Measurements from ENCODE around the gene NAE1. TPM values are rescaled to one million over a fixed set of nuclear protein-coding genes. Genes with fewer than 3 reads are reported as not detected.
"Not testable (repeated sequence)": the region's sequence is repeated elsewhere in the genome, so short reads cannot be mapped to it uniquely, and the experiment has no call there.

Gene NAE1
- total RNA-seq, 1 donor from 2014 or later = 81.0 TPM

DNA sequence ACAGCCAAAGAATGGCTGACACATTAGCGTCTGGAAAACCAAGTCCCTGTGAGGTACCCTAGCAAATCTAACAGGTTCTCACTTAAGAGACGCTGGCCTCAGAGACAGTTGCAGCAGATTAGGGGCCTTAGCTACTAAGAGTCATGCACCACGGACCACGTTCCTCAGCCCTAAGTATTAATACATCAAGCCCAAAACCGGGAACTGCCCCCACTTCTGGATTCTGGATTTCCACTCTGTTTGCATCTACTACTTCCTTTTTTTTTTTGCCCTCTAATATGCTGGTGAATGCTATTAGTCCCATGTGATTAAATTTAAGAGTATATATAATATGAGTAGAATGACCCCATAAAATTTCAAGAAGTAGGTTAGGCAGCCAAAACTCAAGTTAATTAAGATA is 28.6 kb downstream of the NAE1 start:
- no peak for DNase-seq (ENCODE audit: low read depth)

DNA sequence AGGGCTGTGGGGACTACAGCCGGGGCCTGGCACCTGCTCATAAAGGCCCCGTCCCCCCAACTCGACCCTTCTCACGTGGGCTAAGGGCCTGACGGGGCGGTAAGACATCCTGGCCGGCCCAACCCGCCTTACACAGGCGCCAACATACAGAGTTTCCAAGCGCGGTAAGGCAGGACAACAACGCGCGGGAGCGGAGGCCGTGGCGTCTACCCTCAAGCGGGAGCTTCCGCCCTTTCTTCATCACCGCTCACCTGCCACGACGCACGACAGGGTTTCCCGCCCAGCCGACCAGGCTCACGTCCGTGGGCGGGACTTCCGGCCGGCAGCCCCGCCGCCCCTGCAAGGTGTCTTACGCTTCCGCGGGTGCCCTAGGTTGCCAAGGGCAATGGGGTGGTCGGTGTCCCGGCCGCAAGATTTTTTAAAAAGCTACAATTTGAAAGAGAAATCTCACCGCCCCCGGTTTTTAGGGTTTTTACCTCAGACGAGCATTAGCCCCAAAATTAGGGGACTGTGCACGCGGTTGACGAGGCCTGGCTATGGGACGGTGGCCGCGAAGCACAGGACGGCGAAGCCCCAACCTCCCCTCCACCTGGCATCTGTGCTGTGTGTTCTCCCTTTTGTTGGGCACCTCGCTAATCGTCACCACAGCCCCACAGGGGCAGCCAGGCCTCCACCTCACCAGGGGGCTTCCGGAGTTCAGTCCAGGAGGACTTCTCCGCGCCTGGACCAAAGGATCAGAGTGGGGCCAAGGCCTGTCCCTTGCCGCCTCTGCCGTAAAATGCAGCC is 29.3 kb downstream of the NAE1 start, which contains the start of gene TERB1:
Gene TERB1 (minus strand): TSS at position 265 of the 786 bp plus-strand sequence. CDS start 4,786 bp downstream, outside the sequence.
- no peak for DNase-seq (ENCODE audit: low read depth)

GRCh38 chr16:66800856-66801255 is 29.9 kb downstream of the NAE1 start:
- DNase-seq (ENCODE audit: low read depth) = no peak

DNA sequence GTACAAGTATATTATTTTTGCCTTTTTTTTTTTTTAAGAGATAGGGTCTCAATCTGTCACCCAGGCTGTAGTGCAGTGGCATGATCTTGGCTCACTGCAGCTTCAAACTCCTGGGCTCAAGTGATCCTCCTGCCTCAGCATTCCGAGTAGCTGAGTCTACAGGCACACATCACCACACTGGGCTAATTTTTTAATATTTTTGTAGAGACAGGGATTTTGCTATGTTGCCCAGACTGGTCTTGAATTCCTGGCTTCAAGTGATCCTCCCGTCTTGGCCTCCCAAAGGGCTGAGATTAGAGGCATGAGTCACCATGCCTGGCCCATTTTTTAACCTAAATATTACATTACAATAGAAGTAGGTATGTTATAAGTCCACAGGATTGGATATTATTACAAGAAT is 32.6 kb downstream of the NAE1 start:
- no peak for DNase-seq (ENCODE audit: low read depth)

DNA sequence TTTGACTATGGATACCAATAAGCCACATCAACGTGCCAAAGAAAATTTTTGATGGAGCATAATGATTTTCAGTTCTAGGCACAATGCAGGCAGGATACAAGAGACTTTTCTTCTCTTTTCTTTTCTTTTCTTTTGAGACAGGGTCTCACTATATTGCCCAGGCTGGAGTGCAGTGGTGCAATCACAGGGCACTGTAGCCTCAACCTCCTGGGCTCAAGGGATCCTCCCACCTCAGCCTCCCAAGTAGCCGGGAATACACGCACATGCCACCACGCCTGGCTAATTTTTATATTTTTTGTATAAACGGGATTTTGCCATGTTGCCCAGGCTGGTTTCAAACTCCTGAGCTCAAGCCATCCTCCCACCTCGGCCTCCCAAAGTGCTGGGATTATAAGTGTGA is 36.8 kb downstream of the NAE1 start:
- not testable (repeated sequence) for DNase-seq (ENCODE audit: low read depth)

DNA sequence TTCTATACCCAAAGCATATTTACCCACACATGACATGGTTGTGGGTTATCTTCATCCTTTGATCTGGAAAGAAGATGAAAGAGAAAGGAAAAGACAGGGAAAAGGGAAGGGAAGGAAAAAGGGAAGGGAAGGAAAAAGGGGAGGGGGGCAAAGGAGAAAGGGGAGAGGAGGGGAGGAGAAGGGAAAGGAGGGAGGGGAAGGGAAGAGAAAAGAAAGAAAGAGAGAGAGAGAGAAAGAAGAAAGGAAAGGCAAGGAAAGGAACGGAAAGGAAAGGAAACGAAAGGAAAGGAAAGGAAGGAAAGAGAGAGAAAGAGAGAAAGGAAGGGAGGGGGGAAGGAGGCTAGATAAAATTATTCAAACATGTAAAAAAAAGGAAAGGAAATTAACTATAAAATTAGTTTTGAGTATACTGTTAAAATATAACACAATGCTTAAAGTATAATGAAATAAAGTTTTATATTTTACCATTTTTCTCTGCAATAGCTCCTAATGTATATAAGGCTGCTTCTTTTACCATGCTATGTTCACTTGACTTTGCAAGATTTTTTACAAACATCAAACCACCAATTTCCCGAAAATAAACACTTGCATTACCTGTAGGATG is 40.5 kb downstream of the NAE1 start:
- no peak for DNase-seq (ENCODE audit: low read depth)

DNA sequence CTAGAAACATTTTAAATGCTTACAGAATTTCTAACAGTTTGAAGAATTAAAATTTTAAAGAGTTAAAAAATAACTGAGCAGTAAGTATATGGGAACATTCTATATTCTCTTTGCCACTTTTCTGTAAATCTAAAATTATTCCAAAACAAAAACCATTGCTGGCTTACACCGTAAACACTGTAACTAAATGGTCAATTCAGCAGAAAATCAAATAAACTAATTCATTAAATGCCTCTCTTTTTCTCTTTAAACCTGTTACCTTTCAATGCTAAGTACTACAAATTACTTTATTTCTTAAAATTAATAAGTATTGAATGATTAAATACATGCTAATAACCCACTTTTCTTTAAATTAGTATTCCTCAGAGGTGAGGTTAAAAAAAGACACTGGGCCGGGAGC is 43.3 kb downstream of the NAE1 start:
- no peak for DNase-seq (ENCODE audit: low read depth)

- DNase-seq (ENCODE audit: low read depth) = no peak
Measured at GRCh38 chr16:66786551-66786950, 44.2 kb downstream of the NAE1 start.

DNA sequence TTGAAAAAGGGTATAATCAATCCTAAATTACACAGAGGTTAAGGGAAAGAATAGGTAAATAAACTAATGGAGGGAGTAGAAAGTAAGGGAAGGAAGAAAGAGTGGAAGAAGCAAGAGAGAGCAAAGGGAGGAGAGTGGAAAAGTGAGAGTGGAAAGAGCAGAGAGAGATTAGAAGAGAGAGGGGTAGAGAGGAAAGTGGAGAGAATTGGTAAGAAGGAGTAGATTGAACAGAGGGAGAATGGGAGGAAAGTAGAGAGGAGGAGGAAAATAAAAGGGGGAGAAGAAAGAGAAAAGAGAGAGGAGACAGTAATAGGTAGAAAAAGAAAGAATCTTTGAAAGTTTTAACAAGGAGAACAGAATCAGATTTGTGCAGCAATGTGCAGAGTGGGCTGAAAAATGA is 54.3 kb downstream of the NAE1 start:
- DNase-seq (ENCODE audit: low read depth) = no peak

GRCh38 chr16:66774981-66775380 is 55.8 kb downstream of the NAE1 start:
- no peak for DNase-seq (ENCODE audit: low read depth)

DNA sequence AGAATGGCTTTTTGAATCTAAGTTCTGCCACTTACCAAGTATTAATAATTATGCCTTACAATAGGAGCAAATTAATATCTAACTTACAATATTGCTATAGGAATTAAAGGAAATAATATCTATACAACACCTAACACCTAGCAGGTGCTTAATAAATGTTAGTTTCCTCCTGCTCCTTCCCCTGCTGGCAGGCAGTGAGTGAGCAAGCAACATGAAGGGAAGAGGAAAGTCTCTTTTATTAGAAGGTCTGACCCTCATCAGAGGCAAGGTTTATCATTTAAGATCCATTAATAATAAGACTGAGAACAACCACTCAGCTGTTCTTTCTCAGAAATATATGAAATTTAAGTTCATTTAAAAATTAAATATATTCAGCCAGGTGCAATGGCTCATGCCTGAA is 72.7 kb downstream of the NAE1 start:
- DNase-seq (ENCODE audit: low read depth) = no peak

GRCh38 chr16:66754819-66755218 is 76.0 kb downstream of the NAE1 start:
- peak; percentile 35 for DNase-seq (ENCODE audit: low read depth)

DNA sequence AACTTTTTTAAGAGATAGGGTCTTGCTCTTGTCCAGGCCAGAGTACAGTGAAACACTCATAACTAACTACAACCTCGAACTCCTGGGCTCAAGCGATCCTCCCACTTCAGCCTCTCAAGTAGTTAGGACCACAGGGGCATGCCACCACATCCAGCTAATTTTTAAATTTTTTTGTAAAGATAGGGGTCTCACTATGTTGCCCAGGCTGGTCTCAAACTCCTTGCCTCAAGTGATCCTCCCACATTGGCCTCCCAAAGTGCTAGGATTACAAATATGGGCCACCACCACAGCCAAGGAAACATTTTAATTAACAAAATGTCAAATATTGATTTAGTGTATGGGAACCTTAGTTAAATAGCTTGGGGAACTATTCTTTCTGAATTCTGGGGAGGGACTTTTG is 76.6 kb downstream of the NAE1 start:
- no peak for DNase-seq (ENCODE audit: low read depth)

GRCh38 chr16:66752958-66753357 is 77.8 kb downstream of the NAE1 start:
- no peak for DNase-seq (ENCODE audit: low read depth)

Other genes with a start within 250 kb of the NAE1 start
- 11.6 and 22.2 TPM in 2 replicates for gene CMTM3, start 226.3 kb downstream of the NAE1 start, total RNA-seq
- 83.9 and 112 TPM in 2 replicates for gene CMTM4, start 134.2 kb downstream of the NAE1 start, total RNA-seq
- 157 and 172 TPM in 2 replicates for gene DYNC1LI2, start 79.4 kb downstream of the NAE1 start, total RNA-seq
- gene TERB1, start 29.4 kb downstream of the NAE1 start, total RNA-seq = 0.15 and 0.35 TPM in 2 replicates
- gene CA7, start 13.4 kb upstream of the NAE1 start, total RNA-seq = not detected in 2 replicates
- 8.3 and 11.5 TPM in 2 replicates for gene PDP2, start 49.5 kb upstream of the NAE1 start, total RNA-seq
- 7.8 and 414 TPM in 2 replicates for gene CDH16, start 87.9 kb upstream of the NAE1 start, total RNA-seq
- 177 and 379 TPM in 2 replicates for gene RRAD, start 94.6 kb upstream of the NAE1 start, total RNA-seq
- 129 and 264 TPM in 2 replicates for gene CIAO2B, start 103.4 kb upstream of the NAE1 start, total RNA-seq
- gene CES2, start 104.5 kb upstream of the NAE1 start, total RNA-seq = 34.7 and 53.9 TPM in 2 replicates
- gene CES3, start 130.3 kb upstream of the NAE1 start, total RNA-seq = 0.69 and 1.3 TPM in 2 replicates
- gene CES4A, start 157.6 kb upstream of the NAE1 start, total RNA-seq = 2.1 and 13.6 TPM in 2 replicates
- 113 and 132 TPM in 2 replicates for gene CBFB, start 198.2 kb upstream of the NAE1 start, total RNA-seq

Measured in renal cortical epithelial cell (primary cell).